T-helper 1 cell (primary cell): ENCODE measurements around the gene ISYNA1.
"Not testable (repeated sequence)": the region's sequence is repeated elsewhere in the genome, so short reads cannot be mapped to it uniquely, and the experiment has no call there.

Experiments
- DNase-seq, 5 donors: peaks; one replicate each; pipeline ENCODE4 v3.0.0-alpha.2; 2012 to 2020

The ISYNA1 gene

DNA sequence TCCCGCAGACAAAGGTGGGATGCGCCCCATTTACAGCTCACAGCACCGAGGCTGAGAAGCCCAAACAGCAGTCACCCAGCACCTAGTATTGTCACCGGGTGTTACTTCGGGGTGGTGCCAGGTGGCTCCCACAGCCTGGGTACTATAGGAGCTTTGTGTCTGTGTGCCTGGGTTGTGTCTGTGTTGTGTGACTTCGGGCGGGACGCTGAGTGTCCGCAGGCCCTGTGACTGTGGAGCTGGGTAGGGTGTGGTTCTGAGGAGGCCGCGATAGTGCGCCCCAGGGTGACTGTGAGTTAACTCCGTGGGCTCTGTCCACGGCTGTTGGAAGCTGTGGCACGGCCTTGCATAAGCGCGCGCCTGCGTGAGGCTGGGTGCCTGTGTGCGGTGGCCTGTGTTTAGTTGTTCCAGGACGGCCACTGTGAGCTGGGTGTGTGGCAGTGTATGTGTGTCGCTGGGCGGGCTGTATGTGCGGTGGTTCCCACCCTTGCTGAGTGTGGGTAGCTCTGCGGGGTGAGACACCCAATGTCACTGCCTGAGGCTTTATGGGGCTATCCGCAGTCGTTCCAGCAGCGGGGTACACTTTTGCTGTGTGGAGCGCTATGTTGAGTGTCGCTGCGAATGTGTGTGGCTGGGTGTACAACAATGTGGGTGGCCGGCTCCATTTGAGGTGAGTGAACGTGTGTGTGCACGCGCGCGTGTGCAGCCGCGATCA is 19.3 kb downstream of the ISYNA1 start:
- no peak for DNase-seq

DNA sequence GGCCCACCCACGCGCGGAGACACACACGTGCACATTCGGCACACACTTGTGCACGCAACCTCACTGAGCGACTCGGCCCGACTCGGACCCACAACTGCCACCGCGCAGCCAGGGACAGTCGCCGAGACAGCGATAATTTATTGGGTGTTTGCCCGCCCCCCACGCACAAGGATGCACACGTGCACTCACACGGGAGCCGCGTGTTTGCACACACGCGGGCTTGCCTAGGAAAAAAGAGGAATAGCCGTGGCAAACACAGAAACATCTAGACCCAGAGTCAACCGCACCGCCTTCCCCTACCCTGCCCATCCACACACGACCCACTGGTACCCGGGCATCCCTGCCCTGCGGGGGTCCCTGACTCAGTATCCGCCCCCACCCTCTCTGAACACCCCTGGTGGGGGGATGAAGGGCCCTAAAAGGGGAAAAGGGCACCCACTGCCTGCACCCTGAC is 19.9 kb downstream of the ISYNA1 start:
- DNase-seq, result peak in 1 of 5 donors; percentile 34

DNA sequence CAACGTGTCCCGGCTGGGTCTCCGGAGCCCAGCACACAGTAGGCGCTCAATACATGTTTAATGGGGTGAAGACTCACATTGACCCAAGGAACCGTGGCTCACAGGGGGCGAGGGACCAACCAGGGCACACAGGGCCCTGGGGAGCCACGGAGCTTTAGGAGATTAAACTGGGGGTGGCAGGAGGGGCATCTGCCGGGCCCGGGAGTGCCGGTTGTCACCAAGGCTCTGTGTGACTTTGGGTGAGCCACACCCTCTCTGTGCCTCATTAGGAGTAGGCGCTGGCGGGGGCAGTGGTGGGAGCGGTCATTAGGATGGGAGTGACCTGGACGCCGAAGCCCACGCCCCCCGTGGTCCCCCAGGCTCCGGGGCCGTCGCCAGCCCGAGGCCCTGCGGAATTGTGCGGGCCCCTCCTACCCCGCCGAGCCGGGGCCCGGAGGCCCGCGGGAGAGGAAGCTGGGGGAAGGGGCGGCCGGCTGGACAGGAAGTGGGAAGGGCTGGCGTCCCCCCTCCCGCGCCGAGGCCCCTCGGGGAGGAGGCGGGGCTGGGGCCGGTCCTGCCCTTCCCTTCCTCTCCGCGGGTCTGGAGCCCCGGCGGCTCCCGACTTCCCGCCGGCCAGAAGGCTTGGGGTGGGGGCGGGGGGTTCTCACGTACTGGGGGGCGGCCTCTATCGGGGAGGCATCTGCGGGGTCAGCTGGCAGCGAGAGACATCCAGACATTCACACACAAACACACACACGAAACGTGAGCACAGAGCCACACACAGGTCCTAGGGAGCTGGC is 20.5 kb downstream of the ISYNA1 start:
- peak in 2 of 5 donors; percentile 33 to 49 for DNase-seq

DNA sequence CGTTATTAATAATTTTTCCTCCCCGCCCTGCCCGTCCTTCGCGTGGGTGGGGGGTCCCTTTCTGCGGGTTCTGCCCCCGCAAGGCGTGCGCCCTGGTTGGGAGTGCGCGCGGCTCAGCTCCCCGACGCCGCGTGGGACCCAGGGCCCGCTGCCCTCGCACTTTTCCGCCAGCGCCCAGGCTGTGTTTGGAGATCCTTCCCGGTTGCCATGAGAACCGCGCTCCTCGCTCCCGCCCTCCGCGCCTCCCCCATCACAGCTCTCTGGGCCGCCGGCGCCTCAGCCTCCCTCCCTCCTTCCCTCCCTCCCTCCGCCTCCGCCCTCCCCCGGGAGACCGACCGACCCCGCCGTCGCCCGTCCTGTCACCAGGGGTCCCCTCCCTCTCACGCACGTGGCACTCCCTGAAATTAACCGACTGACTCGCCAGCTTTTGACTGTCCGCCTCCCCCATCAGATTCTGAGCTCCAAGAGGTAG is 21.1 kb downstream of the ISYNA1 start:
- DNase-seq, result peak; percentile 59 to 71 (median 65)

DNA sequence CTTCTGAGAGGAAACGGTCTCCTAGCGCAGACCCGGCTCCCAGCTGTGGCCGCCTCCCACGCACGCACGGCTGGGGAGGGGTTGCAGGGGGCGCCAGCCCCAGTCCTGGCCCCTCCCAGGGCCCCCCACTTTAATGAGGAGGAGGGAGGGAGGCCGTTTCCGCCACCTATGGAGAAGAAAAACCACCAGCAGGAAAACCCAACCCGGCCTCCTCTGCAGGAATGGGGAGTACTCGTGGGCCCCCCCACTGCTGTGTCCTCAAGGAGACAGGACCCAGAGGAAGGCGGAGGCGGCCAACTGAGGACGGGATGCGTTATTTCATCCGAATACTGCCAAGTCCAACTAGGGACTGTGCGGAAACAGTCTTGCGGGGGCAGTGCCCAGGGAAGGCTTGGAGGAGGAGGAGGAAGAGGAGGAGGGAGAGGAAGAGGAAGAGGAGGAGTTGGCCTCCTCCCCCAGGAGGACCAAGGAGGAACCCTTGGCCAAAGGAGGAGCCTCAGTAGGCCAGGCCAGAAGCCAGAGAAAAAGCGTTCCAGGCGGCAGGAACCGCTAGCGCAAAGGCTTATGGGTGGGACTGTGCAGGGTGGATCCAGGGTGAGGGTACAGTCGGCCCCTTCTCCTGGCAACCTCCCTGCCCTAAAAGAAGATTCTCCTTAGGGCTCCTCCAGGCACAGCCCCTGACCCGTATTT is 22.6 kb downstream of the ISYNA1 start:
- peak in 1 of 5 donors; percentile 2 for DNase-seq

DNA sequence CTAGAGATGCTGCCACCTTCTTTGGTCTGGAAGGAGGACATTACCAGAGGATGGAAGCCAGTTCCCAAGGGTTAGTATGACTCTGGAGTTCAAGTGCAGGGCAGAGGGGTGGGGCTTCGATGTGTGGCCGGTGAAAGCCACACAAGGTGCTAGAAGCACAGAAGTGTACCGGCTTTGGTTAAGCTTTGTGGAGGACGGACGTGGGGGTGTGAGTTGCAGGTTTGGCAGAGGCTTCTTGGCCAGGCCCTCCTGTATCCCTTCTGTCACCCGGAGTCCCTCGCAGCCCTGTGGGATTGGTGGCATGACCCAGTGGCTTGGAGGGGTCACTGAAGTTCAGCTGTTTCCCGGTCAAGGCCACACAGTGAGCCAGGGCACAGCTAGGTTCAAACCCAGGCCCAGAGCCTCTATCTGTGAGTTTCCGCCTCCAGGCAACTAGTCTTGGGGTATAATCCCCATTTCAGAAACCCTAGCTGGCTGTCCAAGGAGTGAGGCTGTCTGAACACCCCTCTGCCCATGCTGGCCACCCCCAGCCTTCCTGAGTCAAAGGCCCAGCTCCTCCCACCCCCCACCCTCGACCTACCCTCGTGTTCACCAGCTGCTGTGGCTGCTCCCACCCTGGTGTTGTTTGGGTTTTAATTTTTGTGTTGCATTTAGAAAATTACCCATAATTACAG is 23.3 kb downstream of the ISYNA1 start:
- DNase-seq, result no peak

DNA sequence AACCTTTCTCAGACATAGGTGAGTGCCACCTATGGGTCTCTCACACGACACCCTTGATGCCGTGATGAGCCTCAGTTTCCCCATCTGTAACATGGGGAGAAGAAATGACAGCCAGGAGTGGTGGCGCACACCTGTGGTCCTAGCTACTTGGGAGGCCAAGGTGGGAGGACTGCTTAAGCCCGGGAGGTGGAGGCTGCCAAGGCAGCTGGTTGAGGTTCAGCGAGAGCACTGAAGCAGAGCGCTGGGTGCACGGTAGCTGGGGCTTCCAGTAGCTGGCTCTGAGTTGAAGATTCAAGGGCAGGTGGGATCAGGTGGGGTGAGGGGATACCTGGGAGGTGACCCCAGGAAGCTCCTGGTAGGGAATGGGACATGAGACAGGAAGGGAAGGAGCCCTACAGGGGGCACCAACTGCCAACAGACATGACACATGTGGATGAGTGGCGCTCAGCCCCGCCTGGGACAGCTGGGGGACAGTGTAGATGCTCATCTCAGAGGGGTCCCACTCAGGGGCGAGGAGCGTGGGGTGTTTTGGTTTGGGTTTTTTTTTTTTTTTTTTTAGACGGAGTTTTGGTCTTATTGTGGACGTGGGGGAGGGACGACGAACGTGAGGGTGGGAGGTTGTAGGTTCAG is 25.2 kb downstream of the ISYNA1 start:
- no peak for DNase-seq

DNA sequence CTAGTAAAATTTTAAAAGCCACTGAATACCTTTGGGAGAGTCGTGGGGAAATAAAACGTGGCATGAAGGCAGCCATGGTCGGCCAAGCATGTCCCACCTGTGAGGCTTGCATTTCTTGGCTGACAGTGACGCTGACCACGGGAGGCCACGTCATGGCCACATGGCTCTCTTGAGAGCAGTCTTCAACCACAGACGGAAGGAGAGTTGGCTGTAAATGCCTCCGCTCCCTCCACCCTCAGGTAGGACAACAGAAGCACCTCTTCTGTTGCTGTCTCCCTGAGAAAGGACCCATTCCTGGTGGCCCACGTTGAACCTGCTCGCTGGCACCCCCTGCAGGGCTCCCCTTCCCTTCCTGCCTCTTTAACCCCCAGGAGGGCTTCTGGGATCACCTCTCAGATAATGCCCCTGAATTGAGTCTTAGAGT is 29.9 kb downstream of the ISYNA1 start:
- no peak for DNase-seq

DNA sequence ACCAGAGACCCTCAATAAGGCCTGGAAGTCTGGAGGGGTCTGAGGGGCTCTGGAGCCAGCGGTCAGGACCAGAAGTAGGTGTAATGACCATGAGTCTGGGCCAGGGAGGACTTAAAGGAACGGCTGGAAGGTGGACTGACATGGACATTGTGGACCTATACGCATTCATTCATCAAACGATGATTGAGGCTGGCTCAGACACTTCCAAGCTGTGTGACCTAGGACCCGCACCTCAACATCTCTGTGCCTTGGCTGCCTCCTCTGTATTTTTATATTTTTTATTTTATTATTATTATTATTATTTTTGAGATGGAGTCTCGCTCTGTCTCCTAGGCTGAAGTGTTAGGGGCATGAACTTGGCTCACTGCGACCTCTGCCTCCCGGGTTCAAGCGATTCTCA is 31.2 kb downstream of the ISYNA1 start:
- no peak for DNase-seq

DNA sequence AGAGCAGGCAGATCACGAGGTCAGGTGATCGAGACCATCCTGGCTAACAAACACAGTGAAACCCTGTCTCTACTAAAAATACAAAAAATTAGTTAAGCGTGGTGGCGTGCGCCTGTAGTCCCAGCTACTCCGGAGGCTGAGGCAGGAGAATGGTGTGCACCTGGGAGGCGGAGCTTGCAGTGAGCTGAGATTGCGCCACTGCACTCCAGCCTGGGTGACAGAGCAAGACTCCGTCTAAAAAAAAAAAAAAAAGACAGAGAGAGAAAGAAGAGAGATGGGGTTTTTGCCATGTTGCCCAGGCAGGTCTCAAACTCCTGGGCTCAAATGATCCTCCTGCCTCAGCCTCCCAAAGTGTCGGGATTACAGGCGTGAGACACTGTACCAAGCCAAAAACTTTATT is 32.2 kb downstream of the ISYNA1 start:
- DNase-seq, result not testable (repeated sequence)

DNA sequence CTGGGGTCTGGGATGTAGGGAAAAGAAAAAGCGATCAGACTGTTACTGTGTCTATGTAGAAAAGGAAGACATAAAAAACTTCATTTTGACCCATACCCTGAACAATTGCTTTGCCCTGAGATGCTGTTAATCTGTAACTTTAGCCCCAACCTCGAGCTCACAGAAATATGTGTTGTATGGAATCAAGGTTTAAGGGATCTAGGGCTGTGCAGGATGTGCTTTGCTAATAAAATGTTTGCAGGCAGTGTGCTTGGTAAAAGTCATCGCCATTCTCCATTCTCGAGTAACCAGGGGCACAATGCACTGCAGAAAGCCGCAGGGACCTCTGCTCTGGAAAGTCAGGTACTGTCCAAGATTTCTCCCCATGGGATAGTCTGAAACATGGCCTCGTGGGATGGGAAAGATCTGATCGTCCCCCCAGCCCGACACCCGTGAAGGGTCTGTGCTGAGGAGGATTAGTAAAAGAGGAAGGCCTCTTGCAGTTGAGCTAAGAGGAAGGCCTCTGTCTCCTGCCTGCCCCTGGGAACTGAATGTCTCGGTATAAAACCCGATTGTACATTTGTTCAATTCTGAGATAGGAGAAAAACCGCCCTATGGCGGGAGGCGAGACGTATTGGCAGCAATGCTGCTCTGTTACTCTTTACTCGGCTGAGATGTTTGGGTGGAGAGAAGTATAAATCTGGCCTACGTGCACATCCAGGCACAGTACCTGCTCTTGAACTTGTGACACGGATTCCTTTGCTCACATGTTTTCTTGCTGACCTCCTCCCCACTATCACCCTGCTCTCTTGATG is 35.3 kb downstream of the ISYNA1 start:
- DNase-seq, result not testable (repeated sequence)

DNA sequence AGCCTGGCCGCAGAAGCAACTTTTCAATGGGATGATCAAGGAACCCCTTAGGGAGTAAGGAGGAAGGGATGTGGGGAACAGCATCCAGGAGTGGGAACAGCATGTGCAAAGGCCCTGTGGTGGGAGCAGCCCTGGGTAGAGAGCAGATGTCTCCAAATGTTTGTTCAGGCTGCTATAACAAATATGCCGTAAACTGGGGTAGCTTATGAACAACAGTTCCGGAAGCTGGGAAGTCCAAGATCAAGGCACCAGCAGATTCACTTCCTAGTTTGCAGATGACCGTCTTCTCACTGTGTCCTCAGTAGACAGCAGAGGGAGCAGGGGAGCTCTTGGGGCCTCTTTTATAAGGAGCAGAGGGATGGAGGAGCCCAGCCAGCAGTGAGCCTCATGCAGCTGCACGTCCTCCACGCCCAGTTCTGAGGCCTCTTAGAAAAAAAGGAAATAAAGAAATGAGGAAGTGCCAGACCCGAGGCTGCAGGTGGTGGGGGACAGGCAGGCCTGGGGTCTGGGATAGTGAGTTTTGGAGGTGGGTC is 36.3 kb downstream of the ISYNA1 start:
- DNase-seq, result no peak

DNA sequence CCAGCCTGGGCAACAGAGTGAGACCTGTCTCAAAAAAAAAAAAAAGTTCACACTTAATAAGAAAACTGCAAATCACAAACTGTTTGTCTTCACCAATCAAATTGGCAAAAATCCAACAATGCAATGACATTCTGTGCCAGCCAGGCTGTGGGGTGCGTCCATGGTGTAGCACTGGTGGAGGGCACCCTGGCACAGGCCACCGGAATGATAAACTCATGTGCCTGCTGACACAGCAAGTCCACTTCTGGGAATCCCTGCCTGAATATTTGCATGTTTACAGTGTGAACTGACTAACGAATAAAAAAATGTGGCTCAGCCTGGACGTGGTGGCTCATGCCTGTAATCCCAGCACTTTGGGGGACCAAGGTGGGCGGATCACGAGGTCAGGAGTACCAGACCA is 38.9 kb downstream of the ISYNA1 start:
- no peak for DNase-seq

DNA sequence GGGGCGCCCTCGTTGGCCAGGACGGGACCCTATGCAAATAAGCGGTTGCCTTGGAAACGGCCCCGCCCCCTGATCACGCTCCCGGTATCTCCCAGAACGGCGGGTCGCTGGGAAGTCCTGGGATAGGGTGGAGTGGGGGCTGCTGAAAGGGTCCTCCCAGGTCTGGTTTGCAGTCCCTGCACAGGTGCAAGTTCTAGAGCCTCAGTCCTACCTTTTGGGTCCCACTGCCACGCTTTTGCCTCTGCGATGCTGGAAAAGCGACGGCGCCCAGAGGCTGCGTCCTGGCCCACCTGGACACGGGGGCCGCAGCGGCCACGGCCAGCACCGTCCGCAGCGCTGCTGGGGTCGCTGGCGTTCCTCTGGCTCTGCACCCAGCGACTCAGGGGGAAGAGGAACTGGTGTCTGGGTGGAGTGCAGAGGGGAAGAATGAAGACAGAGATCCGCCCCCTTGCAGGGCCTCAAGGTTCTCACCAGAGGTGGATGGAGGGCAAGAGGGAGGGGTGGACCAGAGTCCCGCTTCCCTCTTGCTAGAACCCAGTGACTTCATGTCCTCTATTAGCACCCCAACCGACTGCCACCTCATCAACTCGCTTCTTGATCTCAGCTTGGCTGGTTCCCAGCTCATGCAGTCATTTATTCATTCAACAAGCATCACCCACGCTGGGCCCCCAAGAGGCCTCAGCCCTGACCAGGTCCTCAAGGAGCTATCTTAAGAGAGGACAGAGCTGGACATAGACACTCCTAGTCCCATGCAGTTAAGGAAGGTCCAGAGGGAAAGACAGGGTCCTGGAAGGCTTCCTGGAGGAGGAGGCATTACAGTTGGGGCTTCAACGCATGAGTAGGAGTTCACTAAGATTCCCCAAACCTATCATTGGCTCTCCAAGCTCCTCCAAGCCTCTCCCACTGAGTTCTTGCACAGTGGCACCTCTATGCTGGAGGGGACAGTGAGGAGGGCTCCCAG is 40.4 kb downstream of the ISYNA1 start, which contains the start of gene LRRC25:
Gene LRRC25, minus strand, starts transcription at position 381 of the 961 bp plus-strand sequence. CDS start 659 bp downstream, outside the sequence.
- no peak for DNase-seq

DNA sequence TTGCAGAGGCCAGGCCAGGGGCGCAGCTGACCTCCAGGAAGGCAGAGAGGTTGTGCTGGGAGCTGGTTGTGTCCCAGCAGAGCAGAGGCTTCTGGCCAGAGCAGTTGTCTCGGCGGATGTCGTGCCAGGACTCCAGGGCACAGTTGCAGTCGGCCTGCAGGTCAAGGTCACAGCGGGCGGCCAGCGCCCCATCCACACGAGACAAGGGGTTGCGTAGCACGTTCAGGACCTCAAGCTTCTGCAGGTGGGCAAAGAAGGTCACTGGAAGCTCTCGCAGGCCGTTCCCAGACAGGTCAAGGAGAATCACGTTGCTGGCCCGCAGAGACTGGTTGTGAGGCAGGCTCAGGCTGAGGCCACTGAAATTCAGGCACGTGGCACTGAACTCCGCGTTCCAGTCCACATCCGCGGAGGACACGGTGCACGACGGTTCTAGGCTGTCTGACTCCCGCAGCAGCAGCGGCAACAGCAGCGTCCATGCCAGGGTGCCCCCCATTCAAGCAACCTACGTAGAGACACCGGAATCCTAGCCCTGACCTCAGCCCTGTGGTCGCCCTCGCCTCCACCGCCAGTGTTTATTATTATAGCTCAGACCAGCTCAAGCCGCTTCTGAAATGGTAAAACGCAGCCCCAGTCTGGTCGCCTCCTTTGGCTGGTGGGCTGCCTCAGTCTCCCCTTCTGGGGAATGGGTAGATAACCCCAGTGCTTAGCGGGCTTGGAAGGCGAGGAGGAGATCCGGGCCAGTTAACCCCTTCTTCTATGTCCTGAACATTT is 41.3 kb downstream of the ISYNA1 start:
- no peak for DNase-seq

DNA sequence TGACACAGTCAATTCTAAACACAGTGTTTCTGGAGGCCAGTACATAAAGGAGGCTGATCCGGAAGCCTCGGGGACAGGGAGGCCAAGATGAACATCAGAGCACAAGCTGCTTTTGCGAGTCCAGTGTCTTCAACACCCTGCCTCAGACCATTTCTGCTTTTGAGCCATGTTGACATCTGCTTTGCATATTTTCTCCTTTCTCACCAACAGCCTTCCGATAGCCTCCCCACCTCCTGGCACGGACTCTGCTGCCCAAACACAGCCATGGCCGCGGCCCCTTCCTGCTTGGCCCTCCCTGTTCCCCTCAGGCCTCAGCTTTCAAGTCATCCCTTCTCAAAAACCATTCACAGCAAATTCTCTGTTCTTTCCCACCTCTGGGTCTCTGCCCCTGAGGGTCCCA is 44.1 kb downstream of the ISYNA1 start:
- no peak for DNase-seq

DNA sequence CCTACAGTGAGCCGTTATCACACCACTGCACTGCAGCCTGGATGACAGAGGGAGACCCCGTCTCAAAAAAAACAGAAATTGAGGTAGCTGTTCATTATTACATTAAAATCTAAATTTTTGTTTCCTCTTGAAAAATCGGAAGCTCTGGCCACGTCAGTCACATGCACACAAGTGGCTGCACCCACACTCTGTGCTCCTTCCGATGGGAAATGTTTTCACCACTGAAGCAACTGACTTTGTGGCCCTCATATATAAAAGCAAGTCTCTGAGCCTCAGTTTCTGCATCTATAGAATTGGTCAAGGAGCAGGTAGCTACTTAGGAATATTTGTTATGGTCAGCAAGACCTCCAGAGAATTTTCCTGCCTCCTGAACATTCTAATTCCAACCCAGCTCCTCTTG is 45.0 kb downstream of the ISYNA1 start:
- DNase-seq, result no peak

DNA sequence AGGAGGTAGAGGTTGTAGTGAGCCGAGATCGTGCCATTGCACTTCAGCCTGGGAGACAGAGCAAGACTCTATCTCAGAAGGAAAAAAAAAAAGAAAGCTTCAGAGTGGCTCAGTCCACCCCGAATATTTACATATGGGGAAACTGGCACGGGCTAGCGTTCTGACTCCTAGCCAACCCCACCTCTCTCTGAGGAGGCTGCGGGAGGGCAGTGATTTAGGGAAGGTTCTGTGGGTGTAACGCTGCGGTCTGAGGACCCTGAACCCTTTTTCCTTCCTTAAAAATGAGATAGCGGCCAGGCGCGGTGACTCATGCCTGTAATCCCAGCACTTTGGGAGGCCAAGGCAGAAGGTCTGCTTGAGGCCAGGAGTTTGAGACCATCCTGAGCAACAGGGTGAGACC is 45.5 kb downstream of the ISYNA1 start:
- DNase-seq, result no peak

DNA sequence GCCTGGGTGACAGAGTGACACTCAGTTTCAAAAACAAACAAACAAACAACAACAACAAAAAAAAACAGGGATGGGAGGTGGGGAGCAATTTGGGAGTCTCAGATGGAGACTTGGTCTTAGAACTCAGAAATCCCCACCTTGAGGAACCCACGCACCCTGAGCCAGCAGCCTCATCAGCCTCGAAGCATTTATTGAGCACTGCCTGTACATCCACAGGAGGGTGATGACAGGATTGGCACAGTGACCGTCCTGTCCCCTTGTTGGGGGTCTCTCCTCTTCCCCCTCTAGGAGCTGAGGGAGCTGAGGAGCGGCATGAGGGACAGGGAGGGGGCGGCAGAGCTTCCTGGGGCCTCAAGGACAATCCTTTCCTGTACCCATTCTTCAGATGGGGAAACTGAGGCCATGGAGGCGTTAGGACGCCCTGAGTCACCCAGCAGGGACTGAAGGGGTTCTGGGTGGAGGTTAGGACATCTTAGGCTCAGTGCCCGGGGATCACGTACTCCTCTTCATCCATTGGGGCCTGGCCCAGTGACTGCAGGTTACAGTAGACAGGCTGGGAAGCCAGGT is 46.3 kb downstream of the ISYNA1 start:
- no peak for DNase-seq
